Myometrial cell (primary cell): Measurements from ENCODE around the gene LYRM1. TPM values are rescaled to one million over a fixed set of nuclear protein-coding genes. Genes with fewer than 3 reads are reported as not detected.

ENCODE experiments used
- total RNA-seq: library from RNA; depleted of rRNA; stranded (reverse); fragments of >200 nt; gene quantifications from 2 replicates; pipeline ENCODE4 v1.2.3, GENCODE V29; 2015

Gene LYRM1, protein sequence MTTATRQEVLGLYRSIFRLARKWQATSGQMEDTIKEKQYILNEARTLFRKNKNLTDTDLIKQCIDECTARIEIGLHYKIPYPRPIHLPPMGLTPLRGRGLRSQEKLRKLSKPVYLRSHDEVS
- total RNA-seq, result 75.2 and 91.3 TPM in 2 replicates

DNA sequence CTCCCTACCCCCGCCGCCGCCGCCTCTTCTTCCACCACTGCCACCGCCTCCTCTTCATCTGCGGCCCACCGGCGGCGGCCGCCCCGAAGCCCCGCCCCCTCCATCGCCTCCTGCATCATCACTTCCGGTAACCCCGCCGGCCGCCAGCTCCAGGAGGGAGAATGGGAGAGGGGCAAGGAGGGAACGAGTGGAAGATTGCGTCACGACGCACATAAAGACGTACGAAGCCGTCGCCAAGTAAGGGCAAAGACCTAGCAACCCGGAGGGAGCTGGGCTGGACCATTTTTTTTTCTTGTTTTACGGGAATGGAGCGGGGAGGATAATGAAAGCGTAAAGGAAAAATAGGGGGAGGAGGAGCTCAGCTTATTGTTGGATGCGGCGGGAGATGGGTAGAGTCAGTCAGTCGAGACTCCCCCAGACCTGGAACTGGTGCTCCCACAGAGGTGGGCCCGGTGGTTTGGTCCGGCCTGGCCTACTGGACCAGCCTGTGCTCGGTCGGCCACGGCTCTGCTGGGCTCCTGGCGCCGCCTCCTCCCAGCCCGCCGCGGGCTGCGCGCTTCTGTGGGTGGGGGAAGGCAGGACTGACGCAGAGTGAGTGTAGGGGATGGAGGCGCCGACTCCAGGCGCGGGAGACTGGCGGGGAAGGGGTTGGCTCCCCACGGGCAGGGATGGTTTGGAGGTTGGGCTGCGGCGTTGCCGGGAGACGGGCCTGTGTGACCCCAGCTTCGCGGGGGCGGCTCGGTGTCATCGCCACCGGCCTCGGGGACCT is at the start of gene LYRM1, which contains the start of gene DCUN1D3:
LYRM1 (plus strand) TSS at position 473 of the 769 bp plus-strand sequence. CDS start 14,785 bp downstream, outside the sequence.
DCUN1D3 (minus strand) TSS at position 60 of the 769 bp plus-strand sequence. CDS start 37,820 bp downstream, outside the sequence.

Other genes starting within 250 kb of the LYRM1 start
- not detected in 2 replicates for gene ACSM1, start 203.1 kb upstream of the LYRM1 start, total RNA-seq
- gene THUMPD1, start 159.0 kb upstream of the LYRM1 start, total RNA-seq, result 26.8 and 47.9 TPM in 2 replicates
- 0.86 and 3.2 TPM in 2 replicates for gene ACSM3, start 136.8 kb upstream of the LYRM1 start, total RNA-seq
- 19.0 and 19.3 TPM in 2 replicates for gene ERI2, start 94.3 kb upstream of the LYRM1 start, total RNA-seq
- 4.6 and 9.2 TPM in 2 replicates for gene REXO5, start 94.2 kb upstream of the LYRM1 start, total RNA-seq
- 38.9 and 41.8 TPM in 2 replicates for gene DCUN1D3, start 413 bp upstream of the LYRM1 start, total RNA-seq